Hepatocyte (in vitro differentiated cells): ENCODE measurements around the gene FBXO47. TPM values are rescaled to one million over a fixed set of nuclear protein-coding genes. Genes with fewer than 3 reads are reported as not detected.

ENCODE experiments used
- DNase-seq: peaks from one replicate; pipeline ENCODE4 v3.0.0-alpha.2; 2016; ENCODE audit warnings: low spot score
- H2AFZ ChIP-seq: fragments of 200-600 bp; sonication (generic); 2 replicates; pipeline ENCODE4 v1.6.0; 2016; ENCODE audit warnings: antibody characterized with exemption, mild to moderate bottlenecking
- H3K27ac ChIP-seq: fragments of 200-600 bp; sonication (generic); 2 replicates; pipeline ENCODE4 v1.5.1; 2016; ENCODE audit warnings: mild to moderate bottlenecking
- H3K27me3 ChIP-seq: fragments of 200-600 bp; sonication (generic); 2 replicates; pipeline ENCODE4 v1.6.1; 2016
- H3K36me3 ChIP-seq: fragments of 200-600 bp; sonication (generic); replicated peaks from 2 replicates; pipeline ENCODE4 v1.5.1; 2016; ENCODE audit warnings: low read depth; ENCODE audit not compliant: insufficient read depth
- H3K4me1 ChIP-seq: fragments of 200-600 bp; sonication (generic); 2 replicates; pipeline ENCODE4 v1.5.1; 2016; ENCODE audit warnings: mild to moderate bottlenecking, moderate library complexity; ENCODE audit not compliant: insufficient read depth
- H3K4me2 ChIP-seq: fragments of 200-600 bp; sonication (generic); 2 replicates; pipeline ENCODE4 v1.6.0; 2016
- H3K4me3 ChIP-seq: fragments of 200-600 bp; sonication (generic); 2 replicates; pipeline ENCODE4 v1.5.1; 2016; ENCODE audit warnings: mild to moderate bottlenecking
- H3K79me2 ChIP-seq: fragments of 200-600 bp; sonication (generic); 2 replicates; pipeline ENCODE4 v1.6.0; 2017; ENCODE audit warnings: mild to moderate bottlenecking
- H3K9me2 ChIP-seq: fragments of 200-600 bp; sonication (generic); replicated peaks from 2 replicates; pipeline ENCODE4 v1.6.0; 2017; ENCODE audit warnings: mild to moderate bottlenecking; ENCODE audit not compliant: insufficient read depth
- H3K9me3 ChIP-seq: fragments of 200-600 bp; sonication (generic); 2 replicates; pipeline ENCODE4 v1.5.1; 2016; ENCODE audit warnings: low read depth, mild to moderate bottlenecking
- H4K20me1 ChIP-seq: fragments of 200-600 bp; sonication (generic); 2 replicates; pipeline ENCODE4 v1.6.0; 2016; ENCODE audit warnings: mild to moderate bottlenecking; ENCODE audit not compliant: insufficient read depth, poor library complexity, severe bottlenecking
- EZH2 ChIP-seq: fragments of 200-600 bp; sonication (generic); IDR thresholded peaks from 2 replicates; pipeline ENCODE4 v1.6.1; 2016; ENCODE audit warnings: antibody characterized with exemption, mild to moderate bottlenecking, borderline replicate concordance
- EZH2phosphoT487 ChIP-seq: fragments of 200-600 bp; sonication (generic); IDR thresholded peaks from one replicate; pipeline ENCODE4 v1.6.1; 2018; ENCODE audit warnings: antibody characterized with exemption, mild to moderate bottlenecking, low read depth, moderate library complexity; ENCODE audit not compliant: unreplicated experiment, severe bottlenecking
- WGBS: methylation state at CpG from one replicate; pipeline ENCODE4 v1.1.6; 2016; ENCODE audit warnings: low lambda C conversion rate; ENCODE audit errors: missing lambda C conversion rate; 5-methylcytosine and 5-hydroxymethylcytosine counted together
- polyA plus RNA-seq: library from polyadenylated mRNA; unstranded; fragments of >200 nt; fragmentation: Nextera tagmentation; extraction: Ambion mirVana; gene quantifications from 2 replicates; pipeline ENCODE4 v1.2.1, GENCODE V29; 2016
- total RNA-seq: library from RNA; depleted of rRNA; stranded (reverse); fragments of >200 nt; gene quantifications from 2 replicates; pipeline ENCODE4 v1.2.3, GENCODE V29; 2014
- TF ChIP-seq, protein P1 (sequence below): fragments of 200-600 bp; sonication (generic); IDR thresholded peaks from 2 replicates; pipeline ENCODE4 v1.5.1; 2016; ENCODE audit warnings: antibody characterized with exemption, mild to moderate bottlenecking; ENCODE audit not compliant: poor library complexity

Gene FBXO47
- total and polyA plus RNA-seq, 2 experiments from 2014 or later = not detected

DNA sequence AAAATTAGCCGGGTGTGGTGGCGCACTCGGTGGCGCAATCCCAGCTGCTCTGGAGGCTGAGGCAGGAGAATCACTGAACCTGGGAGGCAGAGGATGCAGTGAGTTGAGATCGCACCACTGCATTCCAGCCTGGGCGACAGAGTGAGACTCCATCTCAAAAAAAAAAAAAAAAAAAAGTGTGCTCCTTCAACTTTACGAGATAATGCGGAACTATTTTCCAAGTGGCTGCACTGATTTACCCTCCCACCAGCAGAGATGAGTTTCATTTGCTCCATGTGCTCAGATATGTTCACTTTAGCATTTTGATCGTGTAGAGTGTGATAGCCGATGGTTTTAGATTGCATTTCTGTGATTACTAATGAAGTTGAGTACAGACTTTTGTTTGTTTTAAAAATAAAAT, 61.8 kb downstream of the FBXO47 start:
- TF ChIP-seq, protein P1, sequence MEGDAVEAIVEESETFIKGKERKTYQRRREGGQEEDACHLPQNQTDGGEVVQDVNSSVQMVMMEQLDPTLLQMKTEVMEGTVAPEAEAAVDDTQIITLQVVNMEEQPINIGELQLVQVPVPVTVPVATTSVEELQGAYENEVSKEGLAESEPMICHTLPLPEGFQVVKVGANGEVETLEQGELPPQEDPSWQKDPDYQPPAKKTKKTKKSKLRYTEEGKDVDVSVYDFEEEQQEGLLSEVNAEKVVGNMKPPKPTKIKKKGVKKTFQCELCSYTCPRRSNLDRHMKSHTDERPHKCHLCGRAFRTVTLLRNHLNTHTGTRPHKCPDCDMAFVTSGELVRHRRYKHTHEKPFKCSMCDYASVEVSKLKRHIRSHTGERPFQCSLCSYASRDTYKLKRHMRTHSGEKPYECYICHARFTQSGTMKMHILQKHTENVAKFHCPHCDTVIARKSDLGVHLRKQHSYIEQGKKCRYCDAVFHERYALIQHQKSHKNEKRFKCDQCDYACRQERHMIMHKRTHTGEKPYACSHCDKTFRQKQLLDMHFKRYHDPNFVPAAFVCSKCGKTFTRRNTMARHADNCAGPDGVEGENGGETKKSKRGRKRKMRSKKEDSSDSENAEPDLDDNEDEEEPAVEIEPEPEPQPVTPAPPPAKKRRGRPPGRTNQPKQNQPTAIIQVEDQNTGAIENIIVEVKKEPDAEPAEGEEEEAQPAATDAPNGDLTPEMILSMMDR = no peak
- TF ChIP-seq EZH2phosphoT487 (no peak), EZH2 (no peak)
- no peak for DNase-seq
- H3K36me3 ChIP-seq = no peaks in the 10 kb centered on the region
- H3K4me3 ChIP-seq = no peak overlapping the region
- H4K20me1 ChIP-seq = peaks cover 88% of the 10 kb centered on the region
- H2AFZ ChIP-seq = no peak overlapping the region
- peaks cover 89% of the 10 kb centered on the region for H3K79me2 ChIP-seq
- peaks cover 8% of the 10 kb centered on the region for H3K4me1 ChIP-seq
- H3K9me2 ChIP-seq = no peaks in the 10 kb centered on the region
- 95% methylated on average over 10 of the region's 10 CpGs for WGBS
- no peak overlapping the region for H3K4me2 ChIP-seq
- no peak overlapping the region for H3K27ac ChIP-seq
- H3K27me3 ChIP-seq = no peaks in the 10 kb centered on the region
- no peaks in the 10 kb centered on the region for H3K9me3 ChIP-seq

DNA sequence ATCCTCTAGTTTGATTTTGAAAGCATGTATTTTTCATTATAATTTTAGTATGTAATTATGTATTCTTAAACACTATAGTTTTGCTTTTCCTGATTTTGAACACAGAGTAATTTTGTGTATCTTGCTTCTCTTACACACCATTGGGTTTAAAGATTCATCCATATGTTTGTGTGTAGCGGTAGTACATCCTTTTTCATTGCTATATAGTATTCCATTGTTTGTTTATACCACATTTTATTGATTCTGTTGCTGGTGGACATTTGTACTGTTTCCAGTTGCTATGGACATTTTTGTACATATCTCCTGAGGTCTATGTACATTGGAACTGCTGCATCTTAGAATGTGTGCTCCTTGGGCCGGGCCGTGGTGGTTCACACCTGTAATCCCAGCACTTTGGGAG, 62.3 kb downstream of the FBXO47 start:
- Histone ChIP-seq H3K27ac (no peak overlapping the region), H3K4me3 (no peak overlapping the region), H3K79me2 (peaks cover 85% of the 10 kb centered on the region), H3K4me2 (no peak overlapping the region), H3K9me2 (no peaks in the 10 kb centered on the region), H2AFZ (no peak overlapping the region), H4K20me1 (peaks cover 84% of the 10 kb centered on the region), H3K36me3 (no peaks in the 10 kb centered on the region), H3K27me3 (no peaks in the 10 kb centered on the region), H3K4me1 (peaks cover 5% of the 10 kb centered on the region), H3K9me3 (no peaks in the 10 kb centered on the region)
- DNase-seq = no peak
- 98% methylated on average over 3 of the region's 3 CpGs for WGBS
- TF ChIP-seq EZH2phosphoT487 (no peak), EZH2 (no peak)
- TF ChIP-seq, protein P1 = no peak

DNA sequence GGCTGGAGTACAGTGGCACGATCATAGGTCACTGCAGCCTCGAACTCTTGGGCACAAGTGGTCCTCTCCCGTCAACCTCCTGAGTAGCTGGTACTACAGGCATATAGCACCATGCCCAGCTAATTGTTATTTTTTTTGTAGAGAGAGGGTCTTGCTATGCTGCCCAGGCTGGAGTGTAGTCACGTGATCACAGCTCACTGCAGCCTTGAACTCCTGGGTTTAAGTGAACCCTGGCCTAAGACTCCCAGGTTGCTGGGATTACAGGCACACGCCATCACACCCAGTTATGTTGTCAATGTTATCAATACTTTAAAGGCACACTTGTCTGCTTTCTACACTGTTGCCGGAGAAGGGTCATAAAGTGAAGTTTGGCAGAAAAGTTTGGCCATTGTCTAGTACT, 63.8 kb downstream of the FBXO47 start:
- Histone ChIP-seq H3K27ac (no peak overlapping the region), H3K4me2 (no peak overlapping the region), H3K4me1 (peaks cover 6% of the 10 kb centered on the region), H4K20me1 (peaks cover 79% of the 10 kb centered on the region), H3K27me3 (no peaks in the 10 kb centered on the region), H3K9me3 (no peaks in the 10 kb centered on the region), H3K36me3 (no peaks in the 10 kb centered on the region), H3K4me3 (no peak overlapping the region), H3K79me2 (peaks cover 83% of the 10 kb centered on the region), H2AFZ (no peak overlapping the region), H3K9me2 (no peaks in the 10 kb centered on the region)
- WGBS = 98% methylated on average over 6 of the region's 6 CpGs
- DNase-seq = no peak
- TF ChIP-seq EZH2phosphoT487 (no peak), EZH2 (no peak)
- TF ChIP-seq, protein P1 = no peak
